HFFc6 (cell line): Measurements from ENCODE around the gene FOSB. TPM values are rescaled to one million over a fixed set of nuclear protein-coding genes. Genes with fewer than 3 reads are reported as not detected.
"Not testable (repeated sequence)": the region's sequence is repeated elsewhere in the genome, so short reads cannot be mapped to it uniquely, and the experiment has no call there.

ENCODE experiments used
- DNase-seq: peaks from one replicate; pipeline ENCODE4 v3.0.0-alpha.2; 2018
- H3K27ac Mint-ChIP-seq: 2 replicates; pipeline ENCODE4 v1.8.0; 2020; ENCODE audit warnings: mild to moderate bottlenecking, mixed read lengths
- H3K27me3 Mint-ChIP-seq: 2 replicates; pipeline ENCODE4 v1.8.0; 2021; ENCODE audit warnings: mild to moderate bottlenecking, moderate library complexity, mixed read lengths; ENCODE audit not compliant: insufficient read depth
- H3K36me3 Mint-ChIP-seq: 2 replicates; pipeline ENCODE4 v1.8.0; 2021; ENCODE audit warnings: low read depth, mixed read lengths
- H3K4me1 Mint-ChIP-seq: 2 replicates; pipeline ENCODE4 v1.8.0; 2020; ENCODE audit warnings: low read depth, mixed read lengths
- H3K4me3 Mint-ChIP-seq: 2 replicates; pipeline ENCODE4 v1.8.0; 2020; ENCODE audit warnings: mild to moderate bottlenecking, moderate library complexity, mixed read lengths
- H3K9me3 Mint-ChIP-seq: 2 replicates; pipeline ENCODE4 v1.8.0; 2020; ENCODE audit warnings: mild to moderate bottlenecking, mixed read lengths
- CTCF ChIP-seq: fragments of 200-600 bp; sonication (generic); IDR thresholded peaks from 2 replicates; pipeline ENCODE4 v1.5.0; 2021; ENCODE audit warnings: antibody characterized with exemption, mild to moderate bottlenecking
- total RNA-seq, 6 experiments: library from RNA; stranded (reverse); fragmentation: NEBNext Ultra II Directional; extraction: Animal tissue kit (Norgen Biotek cat#: 25700); gene quantifications; 2 replicates in 1 of 6; 3 replicates in 5 of 6; pipeline ENCODE4 v1.2.3, GENCODE V29; 2021

Gene FOSB
- total RNA-seq, 6 experiments from 2014 or later, result 35.0 to 71.5 (median 62.9) TPM

DNA sequence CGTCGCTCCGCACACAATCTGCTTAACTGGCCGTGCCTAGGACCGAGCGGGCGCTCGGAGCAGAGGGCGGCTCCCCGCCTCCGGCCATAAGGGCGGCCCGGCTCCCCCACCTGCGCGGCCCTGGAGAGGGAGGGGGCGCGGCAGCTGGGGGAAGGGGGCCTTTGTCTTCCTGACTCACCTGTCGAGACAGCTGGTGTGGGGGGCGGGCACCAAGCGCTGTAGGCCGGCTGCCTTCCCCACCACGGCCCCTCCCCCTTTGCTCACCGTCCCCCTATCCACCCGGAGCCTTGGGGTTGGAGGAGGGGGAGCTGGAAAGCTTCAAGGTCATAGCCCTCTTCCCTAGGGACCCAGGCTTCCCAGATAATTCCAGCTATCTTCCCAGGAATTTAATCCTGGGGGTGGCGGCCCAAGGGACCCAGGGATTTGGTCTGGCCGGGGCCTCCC, 40.6 kb downstream of the FOSB start:
- H3K27me3 Mint-ChIP-seq, result no peaks in the 10 kb centered on the region; the same call in 1 of the 2 replicates
- no peak for DNase-seq
- peak overlapping the region; percentile 80; the same call in 1 of the 2 replicates for H3K27ac Mint-ChIP-seq
- peak overlapping the region; percentile 95 for H3K4me3 Mint-ChIP-seq
- H3K9me3 Mint-ChIP-seq, result no peaks in the 10 kb centered on the region
- TF ChIP-seq CTCF, result no peak
- H3K36me3 Mint-ChIP-seq, result peaks cover 17% of the 10 kb centered on the region
- H3K4me1 Mint-ChIP-seq, result peaks cover 36% of the 10 kb centered on the region

- H3K36me3 Mint-ChIP-seq, result peaks cover 17% of the 10 kb centered on the region
Measured at GRCh38 chr19:45508861-45509691, 41.3 kb downstream of the FOSB start.

GRCh38 chr19:45509692-45510015, 41.9 kb downstream of the FOSB start:
- Mint-ChIP-seq H3K36me3 (peaks cover 17% of the 10 kb centered on the region), H3K27ac (peak overlapping the region; percentile 89), H3K9me3 (no peaks in the 10 kb centered on the region), H3K4me3 (peak overlapping the region; percentile 95), H3K27me3 (no peaks in the 10 kb centered on the region; the same call in 1 of the 2 replicates), H3K4me1 (peaks cover 43% of the 10 kb centered on the region)
- DNase-seq, result no peak
- no peak for TF ChIP-seq CTCF

More at GRCh38 chr19:45508861-45509691, 41.3 kb downstream of the FOSB start:
- H3K4me3 Mint-ChIP-seq, result peak overlapping the region; percentile 95
- peak; percentile 26 for TF ChIP-seq CTCF
- H3K27me3 Mint-ChIP-seq, result no peaks in the 10 kb centered on the region; the same call in 1 of the 2 replicates
- peak; percentile 57 for DNase-seq
- H3K27ac Mint-ChIP-seq, result peak overlapping the region; percentile 89
- H3K4me1 Mint-ChIP-seq, result peaks cover 42% of the 10 kb centered on the region
- H3K9me3 Mint-ChIP-seq, result no peaks in the 10 kb centered on the region

DNA sequence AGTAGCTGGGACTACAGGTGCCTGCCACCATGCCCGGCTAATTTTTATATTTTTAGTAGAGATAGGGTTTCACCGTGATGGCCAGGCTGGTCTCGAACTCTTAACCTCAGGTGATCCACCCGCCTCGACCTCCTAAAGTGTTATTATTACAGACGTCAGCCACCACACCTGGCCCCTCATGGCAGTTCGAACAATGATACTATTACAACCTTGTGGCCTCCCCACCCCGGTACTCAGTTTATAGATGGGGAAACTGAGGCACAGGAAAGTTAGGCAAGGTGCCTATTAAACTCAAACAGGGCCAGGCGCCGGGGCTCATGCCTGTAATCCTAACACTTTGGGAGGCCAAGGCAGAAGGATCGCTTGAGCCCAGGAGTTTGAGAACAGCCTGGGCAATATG, 42.6 kb downstream of the FOSB start:
- H3K27me3 Mint-ChIP-seq, DNase-seq, H3K9me3 Mint-ChIP-seq, H3K27ac Mint-ChIP-seq: not testable (repeated sequence)
- Mint-ChIP-seq H3K36me3 (peaks cover 17% of the 10 kb centered on the region), H3K4me1 (peaks cover 36% of the 10 kb centered on the region), H3K4me3 (peak overlapping the region; percentile 95)

- H3K27me3 Mint-ChIP-seq, result no peaks in the 10 kb centered on the region; the same call in 1 of the 2 replicates
- H3K36me3 Mint-ChIP-seq, result peaks cover 17% of the 10 kb centered on the region
- H3K9me3 Mint-ChIP-seq, result no peaks in the 10 kb centered on the region
- no peak for DNase-seq
- TF ChIP-seq CTCF, result no peak
- H3K27ac Mint-ChIP-seq, result no peak overlapping the region
- peaks cover 29% of the 10 kb centered on the region for H3K4me1 Mint-ChIP-seq
- H3K4me3 Mint-ChIP-seq, result peak overlapping the region; percentile 95
Measured at GRCh38 chr19:45511074-45511473, 43.3 kb downstream of the FOSB start.

GRCh38 chr19:45512881-45513483, 45.2 kb downstream of the FOSB start:
- DNase-seq, result no peak
- Mint-ChIP-seq H3K9me3 (no peaks in the 10 kb centered on the region), H3K27ac (peak overlapping the region; percentile 45; the same call in 1 of the 2 replicates), H3K4me3 (no peak overlapping the region), H3K36me3 (peaks cover 23% of the 10 kb centered on the region), H3K4me1 (peaks cover 30% of the 10 kb centered on the region), H3K27me3 (no peaks in the 10 kb centered on the region; the same call in 1 of the 2 replicates)
- TF ChIP-seq CTCF, result no peak
